NCI-H2107 treated with DMSO at 0.1 percent for 48 hours (cell line): ENCODE measurements around the gene ATRAID.

Experiments
- DNase-seq: peaks from one replicate; lab custom pipeline; 2025; ENCODE audit not compliant: unreplicated experiment; lab: John Stamatoyannopoulos, UW

Gene ATRAID

GRCh38 chr2:27219091-27219490, 7.2 kb downstream of the ATRAID start:
- DNase-seq, result no peak

- DNase-seq, result no peak
Measured at GRCh38 chr2:27220091-27220490, 8.2 kb downstream of the ATRAID start.

GRCh38 chr2:27221166-27221565, 9.3 kb downstream of the ATRAID start:
- no peak for DNase-seq

- DNase-seq, result no peak
Measured at GRCh38 chr2:27222407-27222806, 10.6 kb downstream of the ATRAID start.

GRCh38 chr2:27223416-27223815, 11.6 kb downstream of the ATRAID start:
- DNase-seq, result no peak

GRCh38 chr2:27225526-27225925, 13.7 kb downstream of the ATRAID start:
- DNase-seq, result no peak

GRCh38 chr2:27227501-27227900, 15.7 kb downstream of the ATRAID start:
- DNase-seq, result no peak

GRCh38 chr2:27231921-27232320, 20.1 kb downstream of the ATRAID start:
- no peak for DNase-seq

GRCh38 chr2:27233341-27233740, 21.5 kb downstream of the ATRAID start:
- DNase-seq, result no peak

GRCh38 chr2:27236136-27236535, 24.3 kb downstream of the ATRAID start:
- DNase-seq, result no peak

- no peak for DNase-seq
Measured at GRCh38 chr2:27236626-27237025, 24.8 kb downstream of the ATRAID start.

GRCh38 chr2:27237341-27237945, 25.6 kb downstream of the ATRAID start:
- no peak for DNase-seq

- no peak for DNase-seq
Measured at GRCh38 chr2:27238976-27239375, 27.1 kb downstream of the ATRAID start.

- DNase-seq, result no peak
Measured at GRCh38 chr2:27240406-27240805, 28.6 kb downstream of the ATRAID start.

GRCh38 chr2:27241761-27242613, 30.1 kb downstream of the ATRAID start:
- no peak for DNase-seq

- no peak for DNase-seq
Measured at GRCh38 chr2:27242614-27242951, 30.7 kb downstream of the ATRAID start.

GRCh38 chr2:27243391-27244130, 31.7 kb downstream of the ATRAID start:
- no peak for DNase-seq

- DNase-seq, result no peak
Measured at GRCh38 chr2:27245116-27245515, 33.3 kb downstream of the ATRAID start.

- DNase-seq, result no peak
Measured at GRCh38 chr2:27245626-27246025, 33.8 kb downstream of the ATRAID start.

- no peak for DNase-seq
Measured at GRCh38 chr2:27247893-27248292, 36.1 kb downstream of the ATRAID start.

- DNase-seq, result no peak
Measured at GRCh38 chr2:27249159-27249890, 37.5 kb downstream of the ATRAID start.
